GM19372 (cell line): Measurements from ENCODE around the gene CASP12.
A peak's percentile ranks its signal among the peaks of the same experiment; 100 is the strongest.
"Not testable (repeated sequence)": the region's sequence is repeated elsewhere in the genome, so short reads cannot be mapped to it uniquely, and the experiment has no call there.

Experiments used
- ATAC-seq: cut with Tn5 transposase; IDR thresholded peaks from one replicate; pipeline ENCODE4 v1.9.1; 2021; ENCODE audit warnings: mild to moderate bottlenecking, low read depth, moderate library complexity; ENCODE audit not compliant: unreplicated experiment

The CASP12 gene

DNA sequence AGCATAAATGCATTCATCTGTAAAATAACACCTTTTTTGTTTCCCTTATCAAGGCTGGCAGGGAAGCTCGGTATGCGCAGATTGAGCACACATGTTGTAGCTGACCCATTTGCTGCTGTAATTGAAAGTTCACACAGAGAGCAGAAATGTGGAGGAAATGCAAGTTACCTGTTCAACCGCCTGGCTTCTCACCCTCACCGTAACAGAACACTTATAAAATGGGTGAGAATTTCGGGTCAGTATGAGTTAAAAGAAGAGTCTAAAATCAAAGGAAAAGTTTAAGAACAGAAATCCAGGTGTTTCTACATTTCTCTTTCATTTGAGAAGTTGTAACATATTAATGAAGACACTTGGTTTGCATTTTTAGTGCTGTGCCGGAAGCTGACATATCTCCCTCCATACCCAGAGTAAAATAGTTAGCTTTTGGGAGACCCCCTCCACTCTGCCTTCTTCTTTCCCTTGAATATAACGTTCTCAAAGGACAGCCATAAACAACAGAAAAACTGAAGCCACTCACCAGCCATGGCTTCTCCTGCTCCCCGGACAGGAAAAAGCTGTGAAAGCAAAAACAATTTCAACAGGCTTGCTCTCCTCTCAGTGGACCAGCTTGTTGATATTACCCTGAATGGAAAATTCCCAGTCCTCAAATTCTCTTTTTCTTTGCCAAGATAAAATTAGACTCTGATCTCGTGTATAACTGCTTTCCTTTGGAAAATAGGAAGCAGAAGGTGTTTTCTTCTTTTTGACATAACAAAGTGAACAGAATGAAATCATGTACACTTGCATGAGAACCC, at the start of gene CASP12:
CASP12 (minus strand) TSS at position 570 of the 794 bp plus-strand sequence.
- ATAC-seq, result peak; percentile 86

GRCh38 chr11:104946907-104947306, 48.6 kb upstream of the CASP12 start:
- ATAC-seq, result peak; percentile 97

DNA sequence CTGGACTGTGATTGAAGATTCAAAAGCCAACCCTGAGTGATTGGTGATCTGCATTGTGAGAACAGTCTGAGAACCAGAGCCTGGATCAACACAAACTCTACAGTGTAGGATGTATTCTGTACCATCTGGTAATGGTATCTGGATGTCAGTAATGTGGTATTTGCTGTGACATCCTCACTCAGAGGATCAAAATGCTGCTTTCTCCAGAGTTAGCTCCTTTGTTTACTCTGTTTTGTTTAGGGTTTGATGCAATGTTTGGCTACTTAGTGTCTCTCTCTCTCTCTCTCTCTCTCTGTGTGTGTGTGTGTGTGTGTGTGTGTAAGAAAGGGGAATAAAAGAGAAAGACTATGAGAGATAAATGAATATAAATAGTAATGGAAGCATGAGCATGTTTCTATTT, 45.8 kb upstream of the CASP12 start:
- no peak for ATAC-seq

DNA sequence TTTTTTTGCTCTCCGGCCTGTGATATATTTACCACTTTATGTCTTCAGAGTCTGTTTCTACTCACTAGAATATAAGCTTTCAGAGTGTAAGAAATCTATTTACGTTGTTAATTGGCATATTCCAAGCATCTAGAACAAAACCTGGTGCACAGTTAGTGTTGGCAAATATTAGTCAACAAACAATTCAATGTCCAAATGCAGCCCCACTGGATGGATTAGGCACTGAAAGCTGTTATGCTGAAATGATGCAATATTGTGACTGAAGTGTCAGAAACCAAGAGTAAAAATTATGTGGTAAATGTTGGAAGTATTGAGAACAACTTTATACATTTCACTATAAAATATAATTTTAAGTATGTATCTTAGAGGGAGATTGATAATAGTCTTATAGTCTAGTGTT, 45.3 kb upstream of the CASP12 start:
- ATAC-seq, result no peak

DNA sequence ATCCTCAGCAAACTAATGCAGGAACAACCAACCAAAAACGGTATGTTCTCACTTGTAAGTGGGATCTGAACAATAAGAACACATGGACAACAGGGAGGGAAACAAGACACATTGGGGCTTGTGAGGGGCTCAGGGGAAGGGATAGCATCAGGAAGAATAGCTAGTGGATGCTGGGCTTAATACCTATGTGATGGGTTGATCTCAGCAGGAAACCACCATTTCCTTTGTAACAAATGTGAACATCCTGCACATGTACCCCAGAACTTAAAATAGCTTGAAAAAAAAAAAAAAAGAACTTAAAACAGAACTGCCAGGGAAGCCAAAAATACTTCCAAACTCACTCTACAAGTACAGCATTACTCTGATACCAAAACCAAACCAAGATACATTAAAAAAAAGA, 36.3 kb upstream of the CASP12 start:
- no peak for ATAC-seq

GRCh38 chr11:104934073-104934472, 35.8 kb upstream of the CASP12 start:
- ATAC-seq, result not testable (repeated sequence)

GRCh38 chr11:104928811-104929210, 30.6 kb upstream of the CASP12 start:
- no peak for ATAC-seq

GRCh38 chr11:104926771-104927611, 28.7 kb upstream of the CASP12 start:
- ATAC-seq, result no peak

DNA sequence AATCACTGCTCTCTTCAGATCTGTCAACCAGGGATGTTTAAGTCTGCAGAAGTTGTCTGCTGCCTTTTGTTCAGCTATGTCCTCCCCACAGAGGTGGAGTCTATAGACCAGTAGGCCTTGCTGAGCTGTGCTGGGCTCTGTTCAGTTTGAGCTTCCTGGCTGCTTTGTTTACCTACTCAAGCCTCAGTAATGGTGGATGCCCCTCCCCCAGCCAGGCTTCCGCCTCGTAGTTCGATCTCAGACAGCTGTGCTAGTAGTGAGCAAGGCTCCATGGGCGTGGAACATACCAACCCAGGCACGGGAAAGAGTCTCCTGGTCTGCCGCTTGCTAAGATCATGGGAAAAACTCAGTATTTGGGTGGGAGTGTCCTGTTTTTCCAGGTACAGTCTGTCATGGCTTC, 27.6 kb upstream of the CASP12 start:
- no peak for ATAC-seq

GRCh38 chr11:104918113-104918824, 20.0 kb upstream of the CASP12 start:
- ATAC-seq, result peak; percentile 87

GRCh38 chr11:104917271-104918112, 19.2 kb upstream of the CASP12 start:
- peak; percentile 39 for ATAC-seq

GRCh38 chr11:104916442-104916841, 18.2 kb upstream of the CASP12 start:
- no peak for ATAC-seq

DNA sequence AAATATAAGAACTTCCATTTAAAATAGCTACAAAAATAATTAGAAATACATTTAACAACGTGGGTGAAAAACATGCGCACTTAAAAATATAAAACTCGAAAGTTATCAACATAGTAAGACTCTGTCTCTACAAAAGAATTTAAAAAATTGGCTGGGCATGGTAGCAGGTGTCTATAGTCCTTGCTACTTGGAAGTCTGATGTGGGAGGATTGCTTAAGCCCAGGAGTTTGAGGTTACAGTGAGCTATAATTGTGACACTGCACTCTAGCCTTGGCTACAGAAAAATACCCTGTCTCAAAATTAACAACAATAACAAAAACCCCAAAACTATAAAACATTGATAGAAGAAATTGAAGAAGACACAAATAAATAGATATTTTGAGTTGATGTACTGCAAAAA, 13.8 kb upstream of the CASP12 start:
- no peak for ATAC-seq

DNA sequence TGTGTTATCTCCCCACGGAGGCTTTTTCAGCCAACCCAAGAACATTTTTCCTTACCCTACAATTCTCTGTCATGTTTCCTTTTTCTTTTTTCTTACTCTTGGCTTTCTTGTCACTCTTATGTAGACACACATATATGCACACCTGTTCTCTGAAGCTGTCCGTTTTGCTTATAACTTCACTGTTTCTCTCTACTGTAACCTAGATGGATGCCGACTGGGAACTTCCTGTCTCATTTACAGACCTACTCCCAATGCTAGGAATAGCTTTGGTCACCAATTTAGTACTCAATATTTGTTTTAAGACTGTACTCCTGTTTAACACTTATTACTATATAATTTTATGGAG, 9.9 kb upstream of the CASP12 start:
- ATAC-seq, result no peak

- ATAC-seq, result peak; percentile 70
Measured at GRCh38 chr11:104907521-104908185, 9.4 kb upstream of the CASP12 start.

- no peak for ATAC-seq
Measured at GRCh38 chr11:104905271-104905670, 7.0 kb upstream of the CASP12 start.

- ATAC-seq, result no peak
Measured at GRCh38 chr11:104899226-104899625, 966 bp upstream of the CASP12 start.

- peak; percentile 11 for ATAC-seq
Measured at GRCh38 chr11:104898685-104899013, 389 bp upstream of the CASP12 start.

DNA sequence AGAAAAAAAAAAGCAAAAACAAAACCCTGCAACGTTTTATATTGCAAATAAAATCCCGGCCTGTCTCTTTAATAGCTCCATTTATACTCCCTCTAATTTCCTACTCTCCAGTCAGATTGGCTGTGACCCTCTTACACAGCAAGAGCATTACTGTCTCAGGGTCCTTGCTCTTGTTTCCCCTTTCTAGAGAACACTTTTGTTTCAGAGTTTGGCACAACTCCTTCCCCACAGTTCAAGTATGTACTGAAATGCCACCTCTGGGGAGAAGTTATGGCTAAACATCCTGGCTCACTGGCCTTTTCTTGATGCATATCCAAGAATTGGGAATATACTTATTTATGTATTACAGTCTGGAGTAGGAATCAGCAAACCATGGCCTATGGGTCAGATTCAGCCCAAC, 2.6 kb downstream of the CASP12 start:
- no peak for ATAC-seq

- ATAC-seq, result no peak
Measured at GRCh38 chr11:104893876-104894275, 4.4 kb downstream of the CASP12 start.
